Measurements from ENCODE around the gene SORL1.

DNA sequence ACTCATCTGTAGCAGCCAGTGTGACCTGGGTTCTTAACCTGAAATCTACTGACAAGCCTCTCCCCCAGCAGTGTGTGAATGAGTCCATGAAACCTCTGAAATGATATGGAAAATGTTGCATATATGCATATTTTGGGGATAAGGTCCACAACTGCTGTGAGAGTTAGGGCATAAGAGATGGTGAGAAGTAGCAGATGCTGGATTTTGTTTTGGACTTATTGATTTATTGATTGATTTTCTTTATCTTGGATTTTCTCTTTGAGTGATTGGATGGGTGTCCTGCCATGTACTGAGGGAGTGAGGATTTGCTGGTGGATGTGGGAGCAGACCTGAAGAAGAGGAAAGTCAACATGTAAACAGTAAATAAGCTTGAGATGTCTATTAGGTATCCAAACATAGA lies 212.0 kb downstream of the SORL1 start:
- TF ChIP-seq, protein P1, sequence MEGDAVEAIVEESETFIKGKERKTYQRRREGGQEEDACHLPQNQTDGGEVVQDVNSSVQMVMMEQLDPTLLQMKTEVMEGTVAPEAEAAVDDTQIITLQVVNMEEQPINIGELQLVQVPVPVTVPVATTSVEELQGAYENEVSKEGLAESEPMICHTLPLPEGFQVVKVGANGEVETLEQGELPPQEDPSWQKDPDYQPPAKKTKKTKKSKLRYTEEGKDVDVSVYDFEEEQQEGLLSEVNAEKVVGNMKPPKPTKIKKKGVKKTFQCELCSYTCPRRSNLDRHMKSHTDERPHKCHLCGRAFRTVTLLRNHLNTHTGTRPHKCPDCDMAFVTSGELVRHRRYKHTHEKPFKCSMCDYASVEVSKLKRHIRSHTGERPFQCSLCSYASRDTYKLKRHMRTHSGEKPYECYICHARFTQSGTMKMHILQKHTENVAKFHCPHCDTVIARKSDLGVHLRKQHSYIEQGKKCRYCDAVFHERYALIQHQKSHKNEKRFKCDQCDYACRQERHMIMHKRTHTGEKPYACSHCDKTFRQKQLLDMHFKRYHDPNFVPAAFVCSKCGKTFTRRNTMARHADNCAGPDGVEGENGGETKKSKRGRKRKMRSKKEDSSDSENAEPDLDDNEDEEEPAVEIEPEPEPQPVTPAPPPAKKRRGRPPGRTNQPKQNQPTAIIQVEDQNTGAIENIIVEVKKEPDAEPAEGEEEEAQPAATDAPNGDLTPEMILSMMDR (IDR thresholded peaks at IDR 0.05; ENCODE audit: poor library complexity, severe bottlenecking): no peak
- TF ChIP-seq POLR2AphosphoS5 (IDR thresholded peaks at IDR 0.05): no peak
- no peak for TF ChIP-seq EZH2 (IDR thresholded peaks at IDR 0.05; ENCODE audit: borderline replicate concordance, insufficient read depth, low read length, poor library complexity, severe bottlenecking)
- TF ChIP-seq, protein P2, sequence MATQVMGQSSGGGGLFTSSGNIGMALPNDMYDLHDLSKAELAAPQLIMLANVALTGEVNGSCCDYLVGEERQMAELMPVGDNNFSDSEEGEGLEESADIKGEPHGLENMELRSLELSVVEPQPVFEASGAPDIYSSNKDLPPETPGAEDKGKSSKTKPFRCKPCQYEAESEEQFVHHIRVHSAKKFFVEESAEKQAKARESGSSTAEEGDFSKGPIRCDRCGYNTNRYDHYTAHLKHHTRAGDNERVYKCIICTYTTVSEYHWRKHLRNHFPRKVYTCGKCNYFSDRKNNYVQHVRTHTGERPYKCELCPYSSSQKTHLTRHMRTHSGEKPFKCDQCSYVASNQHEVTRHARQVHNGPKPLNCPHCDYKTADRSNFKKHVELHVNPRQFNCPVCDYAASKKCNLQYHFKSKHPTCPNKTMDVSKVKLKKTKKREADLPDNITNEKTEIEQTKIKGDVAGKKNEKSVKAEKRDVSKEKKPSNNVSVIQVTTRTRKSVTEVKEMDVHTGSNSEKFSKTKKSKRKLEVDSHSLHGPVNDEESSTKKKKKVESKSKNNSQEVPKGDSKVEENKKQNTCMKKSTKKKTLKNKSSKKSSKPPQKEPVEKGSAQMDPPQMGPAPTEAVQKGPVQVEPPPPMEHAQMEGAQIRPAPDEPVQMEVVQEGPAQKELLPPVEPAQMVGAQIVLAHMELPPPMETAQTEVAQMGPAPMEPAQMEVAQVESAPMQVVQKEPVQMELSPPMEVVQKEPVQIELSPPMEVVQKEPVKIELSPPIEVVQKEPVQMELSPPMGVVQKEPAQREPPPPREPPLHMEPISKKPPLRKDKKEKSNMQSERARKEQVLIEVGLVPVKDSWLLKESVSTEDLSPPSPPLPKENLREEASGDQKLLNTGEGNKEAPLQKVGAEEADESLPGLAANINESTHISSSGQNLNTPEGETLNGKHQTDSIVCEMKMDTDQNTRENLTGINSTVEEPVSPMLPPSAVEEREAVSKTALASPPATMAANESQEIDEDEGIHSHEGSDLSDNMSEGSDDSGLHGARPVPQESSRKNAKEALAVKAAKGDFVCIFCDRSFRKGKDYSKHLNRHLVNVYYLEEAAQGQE (IDR thresholded peaks at IDR 0.05; ENCODE audit: borderline replicate concordance): no peak
- no peak for TF ChIP-seq RAD21 (conservative IDR thresholded peaks at IDR 0.05)

Data from neural cell (in vitro differentiated cells).